ENCODE results near the gene OASL. TPM values are rescaled to one million over a fixed set of nuclear protein-coding genes. Genes with fewer than 3 reads are reported as not detected.

OASL gene
- polyA plus RNA-seq, 3 donors = 9.9 to 14.9 (median 13.4) TPM

- DNase-seq = no peak
- intact Hi-C loops (cut with micrococcal nuclease) = no loop called here
- Mint-ChIP-seq H3K4me3 (no peak overlapping the region), H3K4me1 (peaks cover 22% of the 10 kb centered on the region), H3K9me3 (peaks cover 4 to 23% (median 18%) of the 10 kb centered on the region in 7 donors), H3K27me3 (ENCODE audit: low read depth in 3 of 3) (peaks cover 0 to 4% (median 0%) of the 10 kb centered on the region in 3 donors), H3K27ac (peak overlapping the region; percentile 86 to 92 (median 89)), H3K36me3 (peaks cover 22 to 62% of the 10 kb centered on the region in 2 donors)
- no peak overlapping the region for H3K9ac ChIP-seq (ENCODE audit: insufficient read depth, low read length, poor library complexity, severe bottlenecking)
- H3K79me2 ChIP-seq (ENCODE audit: insufficient read depth, low read length) = no peaks in the 10 kb centered on the region
- WGBS (ENCODE audit: insufficient coverage) = 96% methylated on average over 8 of the region's 11 CpGs
- H4K20me1 ChIP-seq (ENCODE audit: insufficient read depth, low read length) = no peaks in the 10 kb centered on the region
- no peaks in the 10 kb centered on the region for H3K27me3 ChIP-seq (ENCODE audit: control insufficient read depth in 2 of 2, insufficient read depth in 2 of 2, low read length in 2 of 2)
- TF ChIP-seq CTCF (IDR thresholded peaks at IDR 0.05) = no peak
- peak overlapping the region in 1 of 2 donors; percentile 83 for H3K27ac ChIP-seq (ENCODE audit: low read depth in 1 of 2, low read length in 2 of 2)
- H3K36me3 ChIP-seq (replicated peaks in 1 of 2; ENCODE audit: control insufficient read depth in 1 of 2, insufficient read depth in 2 of 2, low read length in 2 of 2) = peaks cover 0 to 37% of the 10 kb centered on the region in 2 donors
- H3K4me1 ChIP-seq (ENCODE audit: control insufficient read depth in 1 of 2, insufficient read depth in 2 of 2, low read length in 2 of 2) = peaks cover 27 to 32% of the 10 kb centered on the region in 2 donors
- H2AFZ ChIP-seq (ENCODE audit: insufficient read depth, low read depth, low read length, poor library complexity, severe bottlenecking) = no peak overlapping the region
- H3K9me3 ChIP-seq (replicated peaks in 1 of 2; ENCODE audit: control insufficient read depth in 1 of 2, insufficient read depth in 1 of 2, low read length in 2 of 2) = peaks cover 12 to 15% of the 10 kb centered on the region in 2 donors
- peak overlapping the region in 1 of 3 experiments; percentile 11 for H3K4me3 ChIP-seq (replicated peaks in 1 of 3; ENCODE audit: low read depth in 2 of 3, low read length in 3 of 3)
- no peak overlapping the region for H3K4me2 ChIP-seq (replicated peaks; ENCODE audit: extremely low read depth, low read length, poor library complexity, severe bottlenecking)
Observed at GRCh38 chr12:121025442-121026226, 13.4 kb downstream of the OASL start.

GRCh38 chr12:121023799-121024198 is 15.2 kb downstream of the OASL start:
- peaks cover 29 to 62% of the 10 kb centered on the region in 2 donors for H3K36me3 Mint-ChIP-seq
- H3K9ac ChIP-seq (ENCODE audit: insufficient read depth, low read length, poor library complexity, severe bottlenecking) = no peak overlapping the region
- peaks cover 0 to 40% of the 10 kb centered on the region in 2 donors for H3K36me3 ChIP-seq (replicated peaks in 1 of 2; ENCODE audit: control insufficient read depth in 1 of 2, insufficient read depth in 2 of 2, low read length in 2 of 2)
- H3K79me2 ChIP-seq (ENCODE audit: insufficient read depth, low read length) = no peaks in the 10 kb centered on the region
- H3K9me3 ChIP-seq (replicated peaks in 1 of 2; ENCODE audit: control insufficient read depth in 1 of 2, insufficient read depth in 1 of 2, low read length in 2 of 2) = peaks cover 12 to 15% of the 10 kb centered on the region in 2 donors
- WGBS (ENCODE audit: insufficient coverage) = 82% methylated on average over 5 of the region's 8 CpGs
- H3K4me2 ChIP-seq (replicated peaks; ENCODE audit: extremely low read depth, low read length, poor library complexity, severe bottlenecking) = no peak overlapping the region
- H3K27ac ChIP-seq (ENCODE audit: low read depth in 1 of 2, low read length in 2 of 2) = no peak overlapping the region
- no peak for DNase-seq
- no peak overlapping the region for H3K4me3 Mint-ChIP-seq
- no peak overlapping the region for H3K4me3 ChIP-seq (replicated peaks in 1 of 3; ENCODE audit: low read depth in 2 of 3, low read length in 3 of 3)
- no peaks in the 10 kb centered on the region for H4K20me1 ChIP-seq (ENCODE audit: insufficient read depth, low read length)
- H3K27me3 ChIP-seq (ENCODE audit: control insufficient read depth in 2 of 2, insufficient read depth in 2 of 2, low read length in 2 of 2) = no peaks in the 10 kb centered on the region
- TF ChIP-seq CTCF (IDR thresholded peaks at IDR 0.05) = no peak
- peaks cover 27 to 32% of the 10 kb centered on the region in 2 donors for H3K4me1 ChIP-seq (ENCODE audit: control insufficient read depth in 1 of 2, insufficient read depth in 2 of 2, low read length in 2 of 2)
- peaks cover 4 to 26% (median 19%) of the 10 kb centered on the region in 7 donors for H3K9me3 Mint-ChIP-seq
- H2AFZ ChIP-seq (ENCODE audit: insufficient read depth, low read depth, low read length, poor library complexity, severe bottlenecking) = no peak overlapping the region
- peaks cover 0 to 6% (median 0%) of the 10 kb centered on the region in 3 donors for H3K27me3 Mint-ChIP-seq (ENCODE audit: low read depth in 3 of 3)
- intact Hi-C loops (cut with micrococcal nuclease) = no loop called here
- H3K4me1 Mint-ChIP-seq = peaks cover 24% of the 10 kb centered on the region
- H3K27ac Mint-ChIP-seq = peak overlapping the region in 2 of 7 donors; percentile 16 to 73

All from CD14-positive monocyte (primary cell).